Kidney epithelial cell (primary cell): ENCODE data around the gene MAGI1. TPM values are rescaled to one million over a fixed set of nuclear protein-coding genes. Genes with fewer than 3 reads are reported as not detected.

Experiments
- DNase-seq: peaks from one replicate; pipeline ENCODE4 v3.0.0-alpha.2; 2010; ENCODE audit warnings: low read depth
- H3K27me3 ChIP-seq: 2 replicates; pipeline ENCODE4 v1.6.0; 2011; ENCODE audit warnings: low read length; ENCODE audit not compliant: control insufficient read depth, insufficient read depth
- H3K36me3 ChIP-seq: 2 replicates; pipeline ENCODE4 v1.5.1; 2011; ENCODE audit warnings: low read length; ENCODE audit not compliant: control insufficient read depth, insufficient read depth
- H3K4me3 ChIP-seq: 2 replicates; pipeline ENCODE4 v1.5.1; 2011; ENCODE audit warnings: low read depth, mild to moderate bottlenecking, control low read depth, low read length
- total RNA-seq: library from RNA; depleted of rRNA; stranded (reverse); fragments of >200 nt; gene quantifications from 2 replicates; pipeline ENCODE4 v1.2.3, GENCODE V29; 2015
- TF ChIP-seq, protein P1 (sequence below): IDR thresholded peaks from 2 replicates; pipeline ENCODE4 v1.5.1; 2011; ENCODE audit warnings: mild to moderate bottlenecking, moderate library complexity, low read length, control low read depth, inconsistent platforms; ENCODE audit not compliant: insufficient read depth, poor library complexity, severe bottlenecking

MAGI1 gene
- total RNA-seq, 1 donor from 2014 or later: 15.8 TPM

DNA sequence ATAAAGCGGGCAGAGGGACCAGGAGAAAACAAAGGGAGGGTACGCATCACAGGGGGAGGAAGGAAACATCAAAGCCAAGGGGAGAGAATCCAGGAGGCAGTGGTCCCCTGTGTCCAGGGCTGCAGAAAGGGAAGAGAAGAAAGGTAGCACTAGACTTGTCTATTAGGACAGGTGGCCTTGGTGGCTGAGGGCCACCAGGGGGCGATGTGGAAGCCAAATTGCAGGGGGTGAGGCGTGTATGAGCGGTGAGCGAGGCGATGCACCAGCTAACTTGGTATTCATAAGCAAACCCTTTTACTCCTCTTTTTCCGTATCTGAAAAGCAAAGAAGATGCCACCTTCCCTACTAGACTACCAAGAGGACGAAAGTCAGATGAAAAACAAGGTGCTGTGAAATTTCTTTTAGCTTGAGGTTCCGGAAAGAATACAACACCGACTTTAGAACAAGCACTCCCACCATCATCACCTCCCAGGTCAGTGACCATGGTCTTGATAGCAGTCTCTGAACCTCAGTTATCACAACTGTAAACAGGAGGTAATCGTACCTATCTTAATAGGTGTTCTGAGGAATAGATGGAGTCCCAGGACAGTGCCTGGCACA lies 696.5 kb downstream of the MAGI1 start:
- H3K4me3 ChIP-seq: no peak overlapping the region
- no peaks in the 10 kb centered on the region for H3K27me3 ChIP-seq
- TF ChIP-seq, protein P1, sequence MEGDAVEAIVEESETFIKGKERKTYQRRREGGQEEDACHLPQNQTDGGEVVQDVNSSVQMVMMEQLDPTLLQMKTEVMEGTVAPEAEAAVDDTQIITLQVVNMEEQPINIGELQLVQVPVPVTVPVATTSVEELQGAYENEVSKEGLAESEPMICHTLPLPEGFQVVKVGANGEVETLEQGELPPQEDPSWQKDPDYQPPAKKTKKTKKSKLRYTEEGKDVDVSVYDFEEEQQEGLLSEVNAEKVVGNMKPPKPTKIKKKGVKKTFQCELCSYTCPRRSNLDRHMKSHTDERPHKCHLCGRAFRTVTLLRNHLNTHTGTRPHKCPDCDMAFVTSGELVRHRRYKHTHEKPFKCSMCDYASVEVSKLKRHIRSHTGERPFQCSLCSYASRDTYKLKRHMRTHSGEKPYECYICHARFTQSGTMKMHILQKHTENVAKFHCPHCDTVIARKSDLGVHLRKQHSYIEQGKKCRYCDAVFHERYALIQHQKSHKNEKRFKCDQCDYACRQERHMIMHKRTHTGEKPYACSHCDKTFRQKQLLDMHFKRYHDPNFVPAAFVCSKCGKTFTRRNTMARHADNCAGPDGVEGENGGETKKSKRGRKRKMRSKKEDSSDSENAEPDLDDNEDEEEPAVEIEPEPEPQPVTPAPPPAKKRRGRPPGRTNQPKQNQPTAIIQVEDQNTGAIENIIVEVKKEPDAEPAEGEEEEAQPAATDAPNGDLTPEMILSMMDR: peak; percentile 70
- no peak for DNase-seq
- no peaks in the 10 kb centered on the region for H3K36me3 ChIP-seq

DNA sequence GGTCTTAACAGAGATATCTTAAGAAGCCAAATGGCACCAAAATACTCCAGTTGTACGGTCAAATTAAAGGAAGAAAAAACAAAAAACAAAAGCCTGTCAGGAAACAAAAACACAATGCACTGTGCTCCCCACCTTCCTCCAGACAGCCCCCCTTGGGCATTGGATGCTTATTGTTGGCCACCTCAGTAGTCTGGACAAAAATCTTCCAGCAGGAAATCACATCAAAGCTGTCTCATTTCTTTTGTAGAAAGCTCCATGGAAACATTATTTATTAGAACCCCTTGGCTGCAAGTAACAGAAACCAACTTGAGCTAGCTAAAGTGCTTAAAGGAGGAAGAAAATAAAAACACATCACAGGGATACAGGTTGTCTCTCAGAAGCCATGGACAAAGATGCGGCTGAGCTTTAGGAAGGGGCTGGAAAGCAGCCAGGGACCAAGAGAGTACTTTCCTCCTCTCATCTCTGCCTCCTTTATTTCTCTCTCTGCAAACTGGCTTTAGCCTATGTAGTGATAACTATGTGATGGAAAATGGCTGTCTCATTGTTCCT lies 699.5 kb downstream of the MAGI1 start:
- DNase-seq: no peak
- TF ChIP-seq, protein P1: no peak
- H3K36me3 ChIP-seq: no peaks in the 10 kb centered on the region
- no peak overlapping the region for H3K4me3 ChIP-seq
- H3K27me3 ChIP-seq: no peaks in the 10 kb centered on the region

DNA sequence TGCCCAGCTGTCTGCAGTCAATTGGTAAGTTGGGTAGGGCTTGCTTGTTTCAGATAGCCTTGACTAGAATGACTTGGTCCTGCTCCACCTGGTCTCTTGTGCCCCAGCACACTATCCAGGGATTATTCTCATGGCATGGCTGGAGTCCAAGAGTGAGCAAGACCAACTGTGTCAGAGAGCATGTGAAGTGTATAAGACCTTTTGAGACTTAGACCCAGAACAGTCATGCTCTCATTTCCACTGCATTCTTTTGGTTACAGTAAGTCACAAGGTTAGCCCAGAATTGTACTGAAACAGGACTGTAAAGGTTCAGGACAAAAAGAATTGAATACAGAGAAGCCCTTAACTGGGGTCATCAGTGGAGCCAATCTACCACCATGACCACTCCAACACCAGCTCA lies 700.1 kb downstream of the MAGI1 start:
- DNase-seq: peak; percentile 19
- TF ChIP-seq, protein P1: no peak
- H3K4me3 ChIP-seq: no peak overlapping the region
- no peaks in the 10 kb centered on the region for H3K27me3 ChIP-seq
- no peaks in the 10 kb centered on the region for H3K36me3 ChIP-seq

GRCh38 chr3:65335587-65335986 lies 703.1 kb downstream of the MAGI1 start:
- no peaks in the 10 kb centered on the region for H3K36me3 ChIP-seq
- no peaks in the 10 kb centered on the region for H3K27me3 ChIP-seq
- TF ChIP-seq, protein P1: no peak
- H3K4me3 ChIP-seq: no peak overlapping the region
- no peak for DNase-seq

- H3K4me3 ChIP-seq: no peak overlapping the region
- no peaks in the 10 kb centered on the region for H3K36me3 ChIP-seq
- no peak for DNase-seq
- TF ChIP-seq, protein P1: peak; percentile 34
- H3K27me3 ChIP-seq: no peaks in the 10 kb centered on the region
Observed at GRCh38 chr3:65334045-65334665, 704.6 kb downstream of the MAGI1 start.
